AG04450 (cell line): ENCODE data around the gene ARIH2. TPM values are rescaled to one million over a fixed set of nuclear protein-coding genes. Genes with fewer than 3 reads are reported as not detected.

Source experiments
- CTCF ChIA-PET: fragments of 300-600, 350-600 bp; formaldehyde crosslinking; extraction: SDS; loops from one replicate; lab custom pipeline; 2022; ENCODE audit warnings: antibody characterized with exemption, inconsistent platforms; lab: Charles Lee
- POLR2A ChIA-PET: fragments of 350-600 bp; formaldehyde crosslinking; extraction: SDS; loops from one replicate; lab custom pipeline; 2021; ENCODE audit warnings: antibody characterized with exemption, inconsistent platforms; lab: Yijun Ruan, JAX
- DNase-seq: peaks from one replicate; pipeline ENCODE4 v3.0.0-alpha.2; 2011; ENCODE audit warnings: low read depth, low spot score
- H3K27ac ChIP-seq: one replicate; pipeline ENCODE4 v1.5.1; 2012; ENCODE audit warnings: low read depth, low read length, control low read depth
- H3K27me3 ChIP-seq: one replicate; pipeline ENCODE4 v1.6.0; 2012; ENCODE audit warnings: low read length; ENCODE audit not compliant: control insufficient read depth, insufficient read depth
- H3K4me3 ChIP-seq: 2 replicates; pipeline ENCODE4 v1.5.1; 2011; ENCODE audit warnings: mild to moderate bottlenecking, low read depth, low read length, control low read depth
- H3K9me3 ChIP-seq: 2 replicates; pipeline ENCODE4 v1.5.1; 2012; ENCODE audit warnings: low read length; ENCODE audit not compliant: control insufficient read depth, insufficient read depth
- polyA plus RNA-seq: library from polyadenylated mRNA; depleted of rRNA; stranded (reverse); fragments of >200 nt; gene quantifications from 2 replicates; pipeline ENCODE4 v1.2.3, GENCODE V29; 2011
- TF ChIP-seq, protein P1 (sequence below): IDR thresholded peaks from 2 replicates; pipeline ENCODE4 v1.5.1; 2011; ENCODE audit warnings: low read depth, low read length, control low read depth, inconsistent platforms

ARIH2 gene
- polyA plus RNA-seq, 1 experiment: 77.5 TPM

DNA sequence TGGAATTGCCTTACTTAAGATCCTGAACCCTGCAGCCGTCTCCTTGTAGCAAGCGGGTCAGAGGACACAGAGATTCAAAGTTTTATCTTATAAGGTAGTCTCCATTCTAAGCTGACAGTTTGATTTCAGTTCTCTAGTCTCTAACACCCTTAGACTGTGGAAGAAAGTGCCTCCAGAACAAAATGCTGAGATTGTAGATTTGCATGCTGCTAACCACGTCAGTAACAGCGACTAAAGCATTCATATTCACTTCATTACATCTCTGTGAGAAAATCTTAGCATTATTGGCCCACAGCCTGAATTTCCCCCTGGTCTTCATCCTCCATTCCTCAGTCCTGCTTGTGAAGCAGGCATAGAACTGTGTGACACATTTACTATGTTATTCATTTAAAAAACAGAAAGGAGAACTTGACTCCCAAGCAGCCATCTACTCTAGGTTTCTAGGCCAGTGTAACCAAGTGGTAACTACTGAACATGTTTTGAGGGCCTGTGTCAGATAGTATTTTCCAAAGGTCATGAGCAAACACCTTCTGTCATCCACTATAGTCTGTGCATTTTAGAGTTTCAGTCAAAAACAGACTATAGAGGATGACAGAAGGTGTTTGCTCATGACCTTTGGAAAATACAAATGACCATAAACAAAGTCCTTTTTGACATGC is 27.4 kb downstream of the ARIH2 start:
- Histone ChIP-seq H3K27ac (no peak overlapping the region), H3K4me3 (no peak overlapping the region), H3K27me3 (no peaks in the 10 kb centered on the region), H3K9me3 (no peaks in the 10 kb centered on the region)
- TF ChIP-seq, protein P1, sequence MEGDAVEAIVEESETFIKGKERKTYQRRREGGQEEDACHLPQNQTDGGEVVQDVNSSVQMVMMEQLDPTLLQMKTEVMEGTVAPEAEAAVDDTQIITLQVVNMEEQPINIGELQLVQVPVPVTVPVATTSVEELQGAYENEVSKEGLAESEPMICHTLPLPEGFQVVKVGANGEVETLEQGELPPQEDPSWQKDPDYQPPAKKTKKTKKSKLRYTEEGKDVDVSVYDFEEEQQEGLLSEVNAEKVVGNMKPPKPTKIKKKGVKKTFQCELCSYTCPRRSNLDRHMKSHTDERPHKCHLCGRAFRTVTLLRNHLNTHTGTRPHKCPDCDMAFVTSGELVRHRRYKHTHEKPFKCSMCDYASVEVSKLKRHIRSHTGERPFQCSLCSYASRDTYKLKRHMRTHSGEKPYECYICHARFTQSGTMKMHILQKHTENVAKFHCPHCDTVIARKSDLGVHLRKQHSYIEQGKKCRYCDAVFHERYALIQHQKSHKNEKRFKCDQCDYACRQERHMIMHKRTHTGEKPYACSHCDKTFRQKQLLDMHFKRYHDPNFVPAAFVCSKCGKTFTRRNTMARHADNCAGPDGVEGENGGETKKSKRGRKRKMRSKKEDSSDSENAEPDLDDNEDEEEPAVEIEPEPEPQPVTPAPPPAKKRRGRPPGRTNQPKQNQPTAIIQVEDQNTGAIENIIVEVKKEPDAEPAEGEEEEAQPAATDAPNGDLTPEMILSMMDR: no peak
- CTCF ChIA-PET: no interaction called here
- POLR2A ChIA-PET: no interaction called here
- DNase-seq: no peak

DNA sequence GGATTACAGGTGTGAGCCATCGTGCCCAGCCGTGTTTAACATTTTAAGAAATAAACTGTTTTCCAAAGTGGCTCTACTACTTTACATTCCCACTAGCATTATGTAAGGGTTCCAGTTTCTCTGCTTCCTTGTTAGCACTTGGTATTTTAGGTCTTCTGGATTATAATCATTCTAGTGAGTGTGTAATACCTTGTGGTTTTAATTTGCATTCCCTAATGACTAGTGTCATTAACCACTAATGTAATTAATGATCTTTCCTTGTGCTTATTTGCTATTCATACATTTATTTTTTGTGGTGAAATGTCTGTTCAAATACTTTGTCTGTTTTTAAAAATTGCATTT is 30.7 kb downstream of the ARIH2 start:
- POLR2A ChIA-PET: no interaction called here
- DNase-seq: no peak
- CTCF ChIA-PET: no interaction called here
- H3K9me3 ChIP-seq: no peaks in the 10 kb centered on the region
- no peak overlapping the region for H3K4me3 ChIP-seq
- TF ChIP-seq, protein P1: no peak
- H3K27me3 ChIP-seq: no peaks in the 10 kb centered on the region
- H3K27ac ChIP-seq: no peak overlapping the region

DNA sequence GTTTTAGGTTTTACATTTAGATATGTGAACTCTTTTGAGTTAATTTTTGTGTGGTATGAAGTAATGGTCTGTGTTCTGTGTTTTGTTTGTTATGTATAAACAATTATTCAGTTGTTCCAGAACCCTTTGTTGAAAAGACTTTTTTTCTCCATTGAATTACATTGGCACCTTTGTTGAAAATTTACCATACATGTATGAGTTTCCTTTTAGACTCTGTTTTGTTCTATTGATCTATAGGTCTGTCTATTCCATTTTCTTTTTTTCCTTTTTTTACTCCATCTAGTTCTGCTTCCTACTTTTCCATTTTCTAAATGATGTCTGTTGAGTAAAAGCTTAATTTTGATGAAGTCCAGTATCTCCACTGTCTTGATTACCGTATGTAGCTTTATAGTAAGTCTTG is 31.4 kb downstream of the ARIH2 start:
- Histone ChIP-seq H3K27ac (no peak overlapping the region), H3K4me3 (no peak overlapping the region), H3K27me3 (no peaks in the 10 kb centered on the region), H3K9me3 (no peaks in the 10 kb centered on the region)
- POLR2A ChIA-PET: interaction anchor here (0.7 kb wide), 1 partner anchor 31 kb away, joined by 5 read pairs; no protein-coding TSS in a partner anchor
- CTCF ChIA-PET: no interaction called here
- TF ChIP-seq, protein P1: no peak
- DNase-seq: no peak

DNA sequence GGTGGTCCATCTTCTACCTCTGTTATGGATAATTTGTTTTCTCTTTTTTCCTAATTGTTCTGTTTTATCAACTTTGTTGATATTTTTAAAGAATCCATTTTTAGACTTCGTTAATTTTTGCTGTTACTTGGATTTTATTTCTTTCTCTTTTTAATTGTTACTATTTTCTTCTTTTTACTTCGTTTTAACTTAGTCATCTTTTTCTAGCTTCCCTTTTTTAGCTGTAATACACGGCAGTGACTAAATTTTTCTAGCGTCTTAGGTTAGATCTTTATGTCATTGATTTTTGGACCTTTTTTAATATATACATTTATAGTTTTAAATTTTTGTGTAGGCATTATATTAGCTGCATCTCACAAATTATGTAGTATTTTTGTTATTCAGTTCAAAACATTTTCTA is 33.1 kb downstream of the ARIH2 start:
- TF ChIP-seq, protein P1: no peak
- POLR2A ChIA-PET: no interaction called here
- no peak for DNase-seq
- no peaks in the 10 kb centered on the region for H3K9me3 ChIP-seq
- H3K4me3 ChIP-seq: no peak overlapping the region
- CTCF ChIA-PET: interaction anchor here (1.0 kb wide), 1 partner anchor 18 kb away, joined by 3 read pairs; no protein-coding TSS in a partner anchor
- H3K27me3 ChIP-seq: no peaks in the 10 kb centered on the region
- no peak overlapping the region for H3K27ac ChIP-seq

DNA sequence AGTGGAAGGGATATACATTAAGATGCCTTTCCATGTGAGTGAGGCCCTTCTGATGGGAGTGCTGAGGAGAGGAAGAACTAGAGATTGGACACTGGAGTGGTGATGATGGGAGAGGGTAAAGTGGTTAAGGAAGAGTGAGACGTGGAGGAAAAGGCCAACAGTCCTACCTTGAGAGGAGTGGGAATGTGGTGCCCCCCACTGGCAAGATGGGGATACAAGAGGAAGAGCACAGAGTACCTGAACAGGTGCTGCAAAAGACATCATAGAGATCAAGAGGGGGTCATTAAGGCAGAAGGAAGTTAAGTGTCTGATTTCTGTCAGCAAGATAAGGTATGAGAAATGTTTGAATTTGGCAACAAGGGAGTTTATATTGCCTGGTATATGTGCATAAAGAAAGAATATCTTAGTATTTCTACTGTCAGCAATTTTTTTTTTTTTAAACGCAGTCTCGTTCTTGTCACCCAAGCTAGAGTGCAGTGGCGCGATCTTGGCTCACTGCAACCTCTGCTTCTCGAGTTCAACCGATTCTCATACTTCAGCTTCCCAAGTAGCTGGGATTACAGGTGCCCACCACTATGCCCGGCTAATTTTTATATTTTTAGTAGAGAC is 34.0 kb downstream of the ARIH2 start:
- H3K27ac ChIP-seq: no peak overlapping the region
- DNase-seq: no peak
- H3K4me3 ChIP-seq: no peak overlapping the region
- TF ChIP-seq, protein P1: peak; percentile 36
- H3K27me3 ChIP-seq: no peaks in the 10 kb centered on the region
- ChIA-PET POLR2A (no interaction called here), CTCF (interaction anchor here (0.5 to 1.0 kb wide), 4 partner anchors 18 to 392 kb away, joined by 3 to 4 read pairs (median 3); no protein-coding TSS in a partner anchor)
- no peaks in the 10 kb centered on the region for H3K9me3 ChIP-seq
